Measurements from ENCODE around the gene TFAP2E. TPM values are rescaled to one million over a fixed set of nuclear protein-coding genes. Genes with fewer than 3 reads are reported as not detected.
A peak's percentile ranks its signal among the peaks of the same experiment; 100 is the strongest.

TFAP2E gene
- total and polyA plus RNA-seq, 7 donors = 0.04 to 0.12 (median 0.06) TPM; not detected in 4

GRCh38 chr1:35641233-35641866 is 68.2 kb downstream of the TFAP2E start, which contains the start of gene PSMB2:
TSS of gene PSMB2 (minus strand) at chr1:35641526. CDS start at chr1:35641432, 94 bp downstream.
- WGBS, 3 donors = 0 to 1% (median 0%) methylated on average over 43 of the region's 43 CpGs
- TF ChIP-seq CTCF (IDR thresholded peaks at IDR 0.05) = no peak
- Histone ChIP-seq H3K36me3 (ENCODE audit: insufficient read depth in 1 of 2, low read depth in 1 of 2) (peaks cover 0 to under 1% of the 10 kb centered on the region in 2 donors), H3K9me3 (no peaks in the 10 kb centered on the region), H3K27me3 (ENCODE audit: insufficient read depth in 3 of 3, low read length in 2 of 3) (peaks cover 0 to 10% (median 0%) of the 10 kb centered on the region in 3 donors), H3K4me3 (peak within 1 kb of the TSS; percentile 96), H3K27ac (peak within 1 kb of the TSS; percentile 95), H3K4me1 (peaks cover 34% of the 10 kb centered on the region)
- ATAC-seq = peak; percentile 95 to 97 (median 96)
- DNase-seq = peak; percentile 96 to 98
- intact Hi-C loops (cut with DNase I) = loop anchor here (5.0 to 10.0 kb wide), 3 partner anchors 73 to 79 kb away; partner anchors contain the start of gene C1orf216 (in 2 of the 2)

GRCh38 chr1:35642471-35642955 is 69.4 kb downstream of the TFAP2E start:
- peak overlapping the region; percentile 96 for H3K4me3 ChIP-seq
- peaks cover 0 to 14% (median 0%) of the 10 kb centered on the region in 3 donors for H3K27me3 ChIP-seq (ENCODE audit: insufficient read depth in 3 of 3, low read length in 2 of 3)
- WGBS, 3 donors = 27 to 37% (median 36%) methylated on average over 14 of the region's 14 CpGs
- no peaks in the 10 kb centered on the region for H3K36me3 ChIP-seq (ENCODE audit: insufficient read depth in 1 of 2, low read depth in 1 of 2)
- no peaks in the 10 kb centered on the region for H3K9me3 ChIP-seq
- TF ChIP-seq CTCF (IDR thresholded peaks at IDR 0.05) = no peak
- no peak for DNase-seq
- no peak for ATAC-seq
- H3K4me1 ChIP-seq = peaks cover 22% of the 10 kb centered on the region
- intact Hi-C loops (cut with DNase I) = loop anchor here (5.0 to 10.0 kb wide), 3 partner anchors 72 to 80 kb away; partner anchors contain the start of gene C1orf216 (in 2 of the 2)
- peak overlapping the region; percentile 95 for H3K27ac ChIP-seq

GRCh38 chr1:35644204-35644603 is 71.1 kb downstream of the TFAP2E start:
- ATAC-seq (no peak), DNase-seq (no peak)
- no peak overlapping the region for H3K27ac ChIP-seq
- 36 to 37% (median 36%) methylated on average over 2 of the region's 2 CpGs for WGBS, 3 donors
- no peak overlapping the region for H3K4me3 ChIP-seq
- intact Hi-C loops (cut with DNase I) = loop anchor here (5.0 to 10.0 kb wide), 3 partner anchors 71 to 82 kb away; partner anchors contain the start of gene C1orf216 (in 2 of the 2)
- peaks cover 0 to 14% (median 0%) of the 10 kb centered on the region in 3 donors for H3K27me3 ChIP-seq (ENCODE audit: insufficient read depth in 3 of 3, low read length in 2 of 3)
- no peak for TF ChIP-seq CTCF (IDR thresholded peaks at IDR 0.05)
- no peaks in the 10 kb centered on the region for H3K36me3 ChIP-seq (ENCODE audit: insufficient read depth in 1 of 2, low read depth in 1 of 2)
- peaks cover 5% of the 10 kb centered on the region for H3K4me1 ChIP-seq
- no peaks in the 10 kb centered on the region for H3K9me3 ChIP-seq

Other genes starting within 250 kb of the TFAP2E start
- 10 to 100 TPM; 32.0 to 46.9 (median 40.7) TPM for gene KIAA0319L, start 15.9 kb upstream of the TFAP2E start, total RNA-seq
- 10 to 100 TPM; 18.0 to 41.7 (median 24.2) TPM for gene KIAA0319L, start 15.9 kb upstream of the TFAP2E start, polyA plus RNA-seq
- gene NCDN, start 15.5 kb upstream of the TFAP2E start, total RNA-seq = 10 to 100 TPM; 12.5 to 21.2 (median 13.7) TPM
- 10 to 100 TPM in 2 of 3 donors, 1 to 10 TPM in 1; 6.8 to 23.1 (median 13.9) TPM for gene NCDN, start 15.5 kb upstream of the TFAP2E start, polyA plus RNA-seq
- gene PSMB2, start 68.2 kb downstream of the TFAP2E start, total RNA-seq = 10 to 100 TPM; 38.6 to 95.1 (median 67.5) TPM
- 100 to 1,000 TPM in 1 of 3 donors, 10 to 100 TPM in 2; 54.1 to 117 (median 94.5) TPM for gene PSMB2, start 68.2 kb downstream of the TFAP2E start, polyA plus RNA-seq
- 10 to 100 TPM; 11.4 to 16.1 (median 14.1) TPM for gene C1orf216, start 145.6 kb downstream of the TFAP2E start, total RNA-seq
- 10 to 100 TPM in 2 of 3 donors, 1 to 10 TPM in 1; 8.8 to 24.2 (median 21.1) TPM for gene C1orf216, start 145.6 kb downstream of the TFAP2E start, polyA plus RNA-seq
- under 1 TPM in 3 of 4 donors, not detected in 1; 0.14 to 0.34 (median 0.15) TPM for gene CLSPN, start 196.7 kb downstream of the TFAP2E start, total RNA-seq
- under 1 TPM in 2 of 3 donors, not detected in 1; 0.08 to 0.34 TPM for gene CLSPN, start 196.7 kb downstream of the TFAP2E start, polyA plus RNA-seq
- 10 to 100 TPM; 13.9 to 27.4 (median 17.2) TPM for gene AGO4, start 234.7 kb downstream of the TFAP2E start, total RNA-seq
- gene AGO4, start 234.7 kb downstream of the TFAP2E start, polyA plus RNA-seq = 10 to 100 TPM in 1 of 3 donors, 1 to 10 TPM in 2; 3.5 to 13.3 (median 6.7) TPM